ENCODE results near the gene INF2.

INF2 gene

DNA sequence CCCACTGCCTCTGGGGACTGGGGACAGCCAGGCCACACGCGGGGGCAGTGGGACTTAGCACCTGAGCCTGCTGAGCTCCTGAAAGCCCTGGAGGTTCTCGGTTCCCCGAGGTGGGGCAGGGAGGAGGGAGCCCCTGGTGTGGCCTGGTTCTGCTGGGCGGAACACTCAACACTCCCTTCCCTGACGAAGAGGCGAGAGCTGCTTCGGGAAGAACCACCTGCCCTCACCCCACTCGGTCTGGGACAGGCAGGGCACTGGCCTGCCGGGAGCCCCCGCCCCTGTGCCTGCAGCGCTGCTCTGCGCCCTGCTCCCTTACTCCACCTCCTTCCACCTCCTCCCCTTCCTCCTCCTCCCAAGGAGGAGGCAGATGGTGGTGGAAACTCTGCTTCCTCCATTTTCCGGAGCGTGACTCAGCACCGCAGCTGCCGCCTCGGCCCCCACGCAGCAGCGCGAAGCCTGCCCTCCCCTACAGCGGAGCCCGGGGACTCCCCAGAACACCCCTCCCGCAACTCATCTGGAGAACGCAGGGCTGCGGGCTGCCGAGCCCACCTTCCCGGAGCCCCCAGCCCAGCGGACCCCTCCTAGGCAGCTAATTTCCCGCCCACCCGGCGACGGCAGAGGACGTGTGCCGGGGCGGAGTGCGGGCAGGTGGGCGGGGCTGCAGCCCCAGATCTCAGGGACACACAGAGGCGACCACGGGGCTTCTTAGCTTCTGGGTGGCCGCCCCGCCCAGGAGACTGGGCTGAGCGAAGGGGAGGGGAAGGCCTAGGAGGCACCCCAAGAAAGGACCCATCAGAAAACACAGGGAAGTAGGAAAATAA lies 11.7 kb upstream of the INF2 start:
- DNase-seq, result peak; percentile 55

DNA sequence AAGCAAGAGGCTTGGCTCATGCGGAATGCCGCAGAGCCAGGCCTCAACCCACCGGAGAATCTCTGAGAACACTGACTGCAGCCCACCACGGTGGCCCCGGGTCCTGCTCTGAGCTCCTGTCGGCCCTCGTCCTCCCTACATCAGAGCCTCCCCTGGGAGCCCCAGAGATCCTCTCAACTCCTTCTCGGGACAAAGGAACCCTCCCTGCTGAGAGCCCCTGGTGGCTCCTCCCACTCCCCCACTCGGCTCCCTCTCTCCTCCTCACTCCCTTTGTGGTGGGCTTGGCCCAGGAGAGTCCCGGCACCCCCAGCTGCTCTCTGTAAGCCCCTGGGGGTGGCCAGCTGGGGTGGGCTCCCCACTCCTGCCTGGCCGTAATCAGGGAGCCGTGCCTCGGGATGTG lies 11.1 kb upstream of the INF2 start:
- DNase-seq, result no peak

DNA sequence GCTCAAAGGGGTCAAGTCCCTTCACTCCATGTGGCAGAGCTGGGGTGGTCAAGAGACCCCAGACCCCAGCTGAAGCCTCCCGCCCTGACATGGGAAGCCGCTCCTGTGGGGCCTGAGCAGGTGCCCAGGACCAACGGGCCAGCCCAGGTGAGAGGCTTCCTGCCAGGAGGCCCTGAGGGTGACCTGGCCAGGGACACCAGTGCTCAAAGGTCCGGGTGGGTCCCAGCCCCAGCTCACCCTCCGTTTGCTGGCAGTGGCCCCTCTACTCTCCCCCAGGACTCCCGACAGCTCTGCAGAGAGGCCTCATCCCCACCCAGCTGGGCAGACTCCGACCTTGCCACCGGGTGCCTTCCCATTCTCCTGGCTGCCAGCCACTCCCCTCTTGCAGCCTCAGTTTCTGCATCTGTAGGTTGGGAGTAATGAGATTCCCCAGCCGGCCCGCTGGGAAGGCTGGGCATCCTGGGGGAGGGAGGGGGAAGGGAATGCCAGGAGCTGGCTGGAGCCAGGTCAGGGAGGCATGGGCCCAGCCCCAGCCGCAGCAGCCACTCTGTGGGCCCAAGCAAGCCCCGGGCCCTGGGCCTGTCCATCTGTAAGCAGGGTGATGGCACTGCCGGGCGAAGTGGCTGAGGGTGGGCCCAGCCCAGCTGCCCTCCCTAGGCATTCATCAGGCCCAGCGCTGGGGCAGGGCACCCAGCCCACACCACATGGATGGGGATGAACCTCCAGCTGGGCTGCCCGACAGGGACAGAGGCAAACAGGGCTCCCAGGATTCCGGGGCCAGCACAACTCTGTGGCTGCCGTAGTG lies 10.3 kb upstream of the INF2 start:
- DNase-seq, result peak; percentile 63

DNA sequence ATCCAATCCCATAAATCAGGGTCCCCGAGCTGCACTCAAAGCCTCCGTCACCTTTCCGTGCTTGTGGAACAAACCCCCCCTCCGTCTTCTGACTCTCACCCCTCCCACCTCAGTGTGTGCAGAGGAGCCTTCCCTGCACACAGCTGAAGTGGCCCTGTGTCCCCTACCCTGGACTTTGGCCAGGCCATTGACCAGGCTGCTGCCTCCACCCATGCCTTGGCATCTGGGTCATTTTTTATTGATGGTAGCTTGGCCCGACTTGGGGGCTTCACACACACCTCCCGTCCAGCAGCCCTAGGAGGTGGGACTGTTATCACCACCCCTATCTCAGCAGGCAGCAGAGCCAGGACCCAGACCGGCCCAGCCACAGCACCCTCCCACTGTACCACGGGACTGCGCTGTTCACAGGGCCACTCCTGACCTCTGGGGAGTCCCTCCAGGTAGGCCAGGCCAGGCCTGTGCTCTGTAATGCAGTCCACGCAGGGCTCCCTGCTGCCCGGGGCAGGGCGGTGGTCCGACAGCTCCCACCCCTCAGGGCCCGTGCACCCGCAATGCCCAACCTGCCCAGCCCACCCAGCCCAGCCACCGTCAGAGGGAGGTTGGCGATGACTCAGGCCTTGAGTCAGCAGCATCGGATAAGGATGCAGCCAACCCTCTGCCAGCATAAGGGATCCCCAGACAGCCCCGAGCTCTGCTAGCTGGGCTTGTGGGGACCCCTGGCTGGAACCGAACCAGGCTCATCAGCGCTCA lies 9.2 kb upstream of the INF2 start:
- DNase-seq, result peak; percentile 37

DNA sequence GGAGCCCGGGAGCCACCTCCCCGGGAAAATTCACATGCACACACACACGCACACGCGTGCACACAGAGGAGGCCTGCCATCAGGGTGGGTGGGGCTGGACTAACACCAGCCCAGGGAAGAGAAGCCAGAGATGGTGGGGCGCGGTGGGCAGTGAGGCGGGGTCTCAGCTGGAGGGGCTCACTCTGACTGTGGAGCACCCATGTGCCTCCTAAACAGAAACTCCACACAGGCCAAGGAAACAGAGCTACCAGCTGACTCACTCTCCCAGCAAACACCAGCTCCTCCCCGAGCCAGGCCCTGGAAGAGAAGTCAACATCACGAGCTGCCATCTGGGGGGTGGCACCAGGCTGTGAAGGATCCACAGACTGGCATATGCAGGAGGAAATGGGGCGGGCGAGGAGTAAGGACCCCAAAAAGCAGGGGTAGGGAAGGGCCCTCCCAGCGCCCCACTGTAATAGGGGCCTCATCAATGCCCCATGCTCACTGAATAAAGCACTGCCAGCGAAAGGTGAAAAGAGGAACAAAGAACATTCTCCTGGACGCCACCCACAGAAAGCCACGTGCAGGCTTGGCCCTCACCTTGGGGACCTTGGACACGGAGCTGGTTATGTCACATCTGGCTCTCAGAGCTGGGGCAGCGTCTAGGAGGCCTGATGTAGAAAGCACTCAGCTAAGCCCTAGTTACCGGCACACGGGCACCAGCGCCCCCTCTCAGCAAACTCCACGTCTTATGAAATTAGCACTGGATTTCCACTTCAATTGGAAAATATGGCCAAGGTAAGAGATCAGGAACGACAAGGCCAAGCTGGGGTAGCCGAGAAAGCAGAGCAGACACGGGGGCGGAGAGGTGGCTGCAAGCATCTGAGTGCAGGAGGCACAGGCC lies 8.4 kb upstream of the INF2 start:
- peak; percentile 86 for DNase-seq

DNA sequence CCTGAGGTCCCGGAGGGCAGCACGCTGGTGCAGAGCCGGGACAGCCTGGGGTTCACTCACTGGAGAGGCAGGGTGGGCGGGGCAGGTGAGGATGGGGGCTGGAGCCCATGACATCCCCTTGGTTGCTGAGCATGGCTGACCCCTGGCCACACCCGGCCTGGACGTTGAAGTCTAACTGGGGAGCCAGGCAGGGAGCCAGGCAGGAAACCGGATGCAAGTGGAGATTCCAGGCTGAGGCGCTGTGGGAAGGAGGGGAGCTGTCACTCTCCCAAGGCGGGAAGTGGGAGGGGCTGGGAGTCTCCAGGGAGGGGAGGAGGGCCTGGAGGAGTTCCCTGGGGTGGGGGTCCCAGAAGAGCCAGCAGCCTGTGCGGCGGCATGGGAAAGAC lies 7.7 kb upstream of the INF2 start:
- peak; percentile 80 for DNase-seq

DNA sequence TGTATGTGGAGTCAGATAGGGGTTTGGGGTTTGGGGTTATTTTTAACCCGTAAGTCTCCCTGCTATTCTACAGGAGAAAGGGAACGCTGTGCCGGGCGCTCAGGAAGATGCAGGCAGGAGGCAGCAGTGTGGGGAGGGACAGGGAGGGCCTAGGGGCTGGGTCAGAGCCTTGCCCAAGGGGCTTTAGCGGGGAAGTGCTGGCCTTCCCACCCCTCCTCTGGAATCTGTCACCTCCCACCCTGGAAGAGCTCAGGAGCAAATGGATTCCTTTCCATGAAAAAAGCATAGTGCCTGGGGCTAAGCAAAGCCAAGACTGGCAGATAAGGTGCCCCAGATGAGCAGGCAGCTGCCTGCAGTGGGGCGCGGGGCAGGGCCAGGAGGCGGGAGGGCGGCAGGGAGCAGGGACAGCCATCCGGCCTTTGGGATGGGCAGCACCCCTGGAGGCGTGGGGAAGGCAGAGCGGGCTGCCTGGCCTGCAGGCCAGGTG lies 7.3 kb upstream of the INF2 start:
- no peak for DNase-seq

DNA sequence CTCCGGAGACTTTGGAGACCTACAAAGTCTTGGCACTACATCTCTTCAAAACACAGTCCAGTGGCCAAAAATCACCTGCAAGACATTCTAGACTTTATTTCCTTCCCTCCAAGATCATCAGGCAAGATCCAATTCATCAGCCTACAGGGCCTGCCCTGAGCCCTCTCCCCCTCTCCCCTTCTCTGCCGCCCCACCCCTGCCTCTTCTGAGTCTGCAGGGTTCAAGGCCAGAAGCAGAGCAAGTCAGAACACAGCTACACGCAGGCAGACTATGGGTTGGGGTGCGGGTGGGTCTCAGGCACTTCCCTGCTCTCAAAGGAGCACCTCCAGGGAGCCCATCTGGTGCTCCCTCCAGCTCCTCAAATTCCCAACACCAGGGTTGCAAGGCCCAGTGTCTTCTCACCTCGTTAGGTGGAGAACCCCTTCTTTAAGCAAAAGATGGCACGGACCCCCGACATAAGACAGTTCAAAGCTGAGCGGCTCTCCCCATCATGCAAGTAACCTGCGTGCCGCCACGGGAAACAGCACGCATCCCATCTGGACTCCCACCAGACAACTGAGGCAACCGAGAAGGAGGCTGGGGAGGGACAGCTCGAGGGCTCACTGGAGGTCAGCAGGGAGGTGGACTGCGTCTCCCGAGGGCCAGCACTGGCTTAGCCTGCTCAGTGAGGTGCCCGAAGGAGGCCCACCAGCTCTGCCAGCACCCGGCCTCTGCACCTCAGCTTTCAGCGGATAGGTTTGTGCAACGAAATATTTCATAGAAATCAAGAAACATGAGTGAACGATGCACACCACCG lies 5.6 kb upstream of the INF2 start:
- no peak for DNase-seq

DNA sequence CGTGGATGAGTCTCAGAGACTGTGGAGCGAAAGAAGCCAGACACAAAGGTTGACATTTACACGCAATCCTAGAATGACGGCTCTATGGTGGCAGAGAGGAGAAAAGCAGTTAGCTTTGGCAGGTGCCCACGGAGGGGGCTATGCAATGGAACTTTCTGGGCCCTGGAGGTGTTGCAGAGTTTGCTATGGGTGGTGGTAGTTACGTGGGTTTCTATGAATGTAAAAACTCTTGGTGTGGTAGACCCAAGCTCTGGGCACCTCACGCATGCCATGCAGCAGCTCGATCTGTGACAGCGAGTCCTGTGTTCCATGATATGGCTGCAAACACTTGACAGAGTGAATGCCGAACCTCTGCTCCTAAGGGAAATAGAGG lies 5.0 kb upstream of the INF2 start:
- DNase-seq, result no peak

DNA sequence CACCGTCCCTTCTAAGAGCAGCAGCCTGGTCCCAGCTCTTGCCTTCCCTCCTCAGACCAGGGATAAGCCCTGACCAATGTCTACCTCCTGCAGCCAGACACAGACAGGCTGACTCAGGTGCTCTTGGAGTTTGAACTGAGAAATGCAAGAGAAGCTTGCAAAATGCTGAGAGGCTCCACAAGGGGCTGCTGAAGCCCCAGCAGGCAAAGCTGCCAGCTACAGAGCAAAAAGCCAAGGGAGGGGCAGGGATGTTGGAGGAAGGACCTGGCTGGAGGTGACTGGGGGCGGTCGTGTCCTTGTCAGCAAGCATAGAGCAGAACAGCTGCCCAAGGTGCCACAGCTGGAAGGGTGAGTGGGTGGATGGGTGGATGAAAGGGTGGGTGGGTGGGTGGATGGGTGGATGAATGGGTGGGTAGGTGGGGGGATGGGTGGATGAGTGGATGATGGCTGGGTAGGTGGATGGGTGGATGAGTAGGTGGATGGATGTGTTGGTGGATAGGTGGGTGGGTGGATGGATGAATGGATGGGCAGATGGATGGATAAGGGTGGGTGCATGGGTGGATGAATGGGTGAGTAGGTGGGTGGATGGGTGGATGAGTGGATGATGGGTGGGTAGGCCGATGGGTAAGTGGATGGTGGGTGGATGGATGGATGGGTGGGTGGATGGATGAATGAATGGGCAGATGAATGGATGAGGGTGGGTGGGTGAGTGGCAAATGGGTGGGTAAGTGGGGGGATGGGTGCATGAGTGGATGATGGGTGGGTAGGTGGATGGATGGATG lies 4.0 kb upstream of the INF2 start:
- no peak for DNase-seq

DNA sequence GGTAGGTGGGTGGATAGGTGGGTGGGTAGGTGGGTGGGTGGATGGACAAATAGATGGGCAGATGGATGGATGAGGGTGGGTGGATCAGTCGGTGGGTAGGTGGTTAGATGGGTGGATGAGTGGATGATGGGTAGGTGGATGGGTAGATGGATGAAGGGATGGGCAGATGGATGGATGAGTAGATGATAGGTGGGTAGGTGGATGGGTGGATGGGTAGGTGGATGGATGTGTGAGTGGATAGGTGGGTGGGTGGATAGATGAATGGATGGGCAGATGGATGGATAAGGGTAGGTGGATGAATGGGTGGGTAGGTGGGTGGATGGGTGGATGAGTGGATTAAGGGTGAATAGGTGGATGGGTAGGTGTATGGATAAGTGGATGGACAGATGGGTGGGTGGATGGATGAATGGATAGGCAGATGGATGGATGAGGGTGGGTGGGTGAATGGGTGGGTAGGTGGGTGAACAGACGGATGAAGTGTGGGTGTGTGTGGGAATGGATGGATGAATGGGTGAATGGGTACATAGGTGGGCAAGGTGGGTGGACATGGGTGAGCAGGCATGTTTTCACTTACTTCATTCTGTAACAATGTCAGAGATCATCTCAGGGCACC lies 3.3 kb upstream of the INF2 start:
- no peak for DNase-seq

DNA sequence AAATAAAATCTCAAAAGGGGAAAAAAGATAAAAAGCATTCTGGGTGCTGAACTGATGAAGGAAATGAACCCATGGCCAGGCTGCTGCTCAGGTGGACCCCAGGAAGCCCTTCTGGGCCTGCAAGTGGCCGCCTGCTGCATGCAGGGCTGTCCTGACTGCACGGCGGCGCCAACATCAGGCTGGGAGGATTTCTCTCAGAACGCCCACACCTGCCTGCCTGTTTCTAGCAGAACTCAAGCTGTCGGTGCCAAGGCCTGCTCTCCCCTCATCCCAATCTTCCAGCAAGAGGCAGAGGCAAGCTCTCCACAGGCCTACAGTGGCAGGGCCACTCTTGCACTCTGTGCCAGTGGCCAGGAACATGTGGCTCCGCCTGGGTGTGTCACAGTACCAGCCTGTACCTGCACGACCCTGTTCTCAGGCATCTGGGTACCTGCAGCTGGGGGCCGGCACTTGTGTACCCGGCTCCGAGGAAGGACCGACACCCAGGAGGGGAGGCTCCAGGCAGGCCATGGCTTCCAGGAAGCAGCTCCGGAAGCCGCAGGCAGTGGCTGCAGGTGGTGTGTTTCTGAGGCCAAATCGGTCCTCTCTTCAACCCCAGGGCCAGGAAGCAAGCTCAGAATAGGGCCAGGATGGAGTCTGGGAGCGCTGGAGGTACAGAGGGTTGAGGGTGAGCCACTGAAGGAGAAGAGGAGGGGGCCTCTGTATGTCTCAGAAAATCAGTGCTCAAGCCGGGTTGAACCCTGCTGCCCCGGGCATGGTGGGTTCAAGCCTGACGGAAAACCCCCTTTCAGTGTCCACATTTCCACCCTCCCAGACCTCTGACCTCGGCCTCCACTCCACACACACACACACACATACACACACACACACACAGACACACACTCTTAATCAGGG lies 2.5 kb upstream of the INF2 start:
- DNase-seq, result no peak

DNA sequence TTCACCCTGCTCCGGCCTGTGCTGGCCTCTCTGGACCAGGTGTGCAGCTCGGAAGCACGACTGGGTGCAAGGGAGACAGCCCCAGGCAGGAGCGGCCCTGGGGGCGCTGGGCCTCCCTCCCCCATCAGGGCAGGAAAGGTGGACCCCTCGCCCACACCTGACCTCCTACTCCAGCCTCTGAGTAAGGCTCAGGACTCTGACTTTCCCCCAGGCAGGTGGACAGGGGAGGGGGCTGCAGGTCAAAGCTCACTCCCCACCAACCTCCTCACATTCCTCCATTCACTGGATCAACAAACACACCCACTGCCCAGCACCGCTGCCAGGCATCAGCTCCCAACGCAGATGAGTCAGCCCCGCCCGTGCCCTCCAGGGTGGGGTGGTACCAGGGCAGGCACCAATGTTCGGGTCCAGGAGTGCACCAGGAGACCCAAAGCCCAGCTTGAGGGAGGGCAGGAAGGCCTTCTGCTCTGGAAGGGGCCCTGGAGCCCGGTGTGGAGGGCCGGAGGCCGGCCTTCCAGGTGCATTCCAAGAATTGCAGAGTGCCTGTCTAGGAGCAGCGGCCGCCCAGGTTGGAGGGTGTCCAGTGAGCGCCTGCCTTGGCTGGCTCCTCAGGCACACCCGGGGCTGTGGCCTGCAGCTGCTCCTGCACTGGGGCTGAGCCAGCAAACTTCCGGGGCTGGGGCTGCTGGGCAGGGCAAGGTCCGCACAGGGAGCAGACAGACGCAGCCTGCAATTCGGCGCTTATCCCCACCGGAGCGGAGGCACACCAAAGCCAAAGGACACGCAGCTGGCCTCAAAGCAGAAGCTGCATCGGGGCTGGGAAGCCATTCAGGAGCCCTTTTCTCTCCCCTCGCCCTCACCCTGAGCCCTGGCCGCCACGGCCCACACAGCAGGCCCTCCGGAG lies 1.6 kb upstream of the INF2 start:
- no peak for DNase-seq

DNA sequence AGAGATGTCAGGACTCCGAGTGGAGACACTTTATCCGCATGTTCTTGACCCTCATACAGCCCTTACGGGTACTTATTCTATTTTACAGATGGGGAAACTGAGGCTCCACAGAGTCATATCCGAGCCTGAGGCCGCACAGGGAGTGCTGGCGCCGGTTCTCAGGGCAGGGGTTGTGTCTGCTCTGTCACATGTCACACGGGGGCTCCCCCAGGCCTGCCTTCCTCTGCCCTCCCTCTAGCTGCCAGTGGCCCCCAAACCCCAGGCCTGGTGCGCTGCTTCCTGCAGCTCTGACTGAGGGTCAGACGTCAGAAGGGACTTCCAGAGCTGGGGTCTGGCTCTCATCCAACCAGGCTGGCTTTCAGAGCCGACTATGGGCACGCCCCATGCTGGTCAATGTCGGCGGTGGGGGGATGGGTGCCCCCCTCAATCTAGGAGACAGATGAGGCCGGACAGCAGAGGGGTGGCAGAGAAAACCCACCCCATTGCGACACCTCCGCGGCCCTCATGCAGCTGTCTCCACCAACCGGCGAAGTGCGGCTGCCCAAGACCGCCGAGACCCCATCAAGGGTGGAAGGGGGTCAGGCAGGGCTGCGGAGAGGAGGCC lies 811 bp upstream of the INF2 start:
- DNase-seq, result no peak

DNA sequence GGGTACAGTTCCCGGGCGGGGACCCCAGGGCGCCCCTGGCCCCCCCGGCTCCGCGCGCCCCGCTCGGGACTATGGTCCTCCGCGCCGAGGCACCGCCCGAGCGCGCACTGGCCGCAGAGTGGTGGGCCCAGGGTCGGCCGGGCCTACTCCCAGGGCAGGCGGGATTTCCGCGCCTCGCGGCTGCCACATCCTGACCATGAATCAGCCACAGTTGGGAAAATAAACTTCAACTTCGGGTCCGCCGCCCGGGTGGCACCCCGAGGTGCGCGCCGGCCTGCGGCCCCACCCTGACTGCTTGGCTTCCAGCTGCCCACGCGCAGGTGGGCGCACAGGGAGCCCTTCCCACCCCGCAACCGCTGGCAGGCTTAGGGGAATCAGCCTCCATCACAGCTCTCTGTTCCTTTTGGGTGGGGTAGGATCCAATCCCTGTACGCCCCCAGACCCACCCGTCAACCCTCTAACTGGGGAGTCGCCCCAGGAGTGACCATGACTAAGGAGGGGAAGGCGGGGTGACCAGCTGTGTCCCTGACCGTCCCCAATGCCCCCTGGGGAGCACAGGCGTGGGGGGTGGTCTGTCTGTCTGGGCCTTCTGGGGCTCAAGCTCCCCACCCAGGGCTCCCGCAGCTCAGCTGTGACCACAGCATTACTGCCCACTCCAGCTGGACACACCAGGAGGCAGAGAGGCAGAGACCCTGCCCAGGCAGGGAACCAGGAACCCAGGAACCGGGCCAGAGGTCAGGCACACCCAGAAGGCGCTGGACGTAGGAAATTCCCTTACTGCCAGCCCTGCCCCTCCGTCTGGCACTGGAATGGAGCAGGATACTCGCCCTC lies 678 bp downstream of the INF2 start:
- no peak for DNase-seq

DNA sequence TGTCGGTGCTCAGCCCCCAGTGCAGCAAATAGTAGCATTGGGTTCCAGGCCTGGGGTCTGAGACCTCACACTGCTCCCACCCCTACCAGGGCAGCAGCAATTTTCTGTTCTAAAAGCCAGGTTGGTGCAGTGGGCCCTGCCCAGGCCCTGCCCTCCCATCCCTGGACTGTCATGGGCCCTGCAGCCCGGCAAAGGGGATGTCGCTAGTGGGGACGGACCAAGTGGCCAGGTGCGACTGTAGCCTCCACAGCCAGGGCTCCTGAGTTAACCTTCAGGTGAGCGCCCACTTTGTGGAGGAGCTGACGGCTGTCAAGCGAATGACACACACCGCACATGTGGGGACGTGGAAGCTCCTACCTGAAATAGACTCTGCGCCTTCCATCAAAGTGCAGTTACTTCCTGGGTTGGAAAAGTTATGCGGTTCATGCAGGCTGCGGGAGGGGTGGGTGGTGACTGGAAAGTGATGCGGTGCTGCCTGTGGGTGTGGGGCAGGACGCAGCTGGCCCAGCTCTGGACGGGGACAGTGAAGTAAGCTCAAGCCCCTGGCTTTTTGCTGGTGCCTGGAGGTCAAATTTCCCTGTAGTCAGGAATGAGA lies 1.5 kb downstream of the INF2 start:
- DNase-seq, result no peak
